ENCODE measurements around the gene NEU1. TPM values are rescaled to one million over a fixed set of nuclear protein-coding genes. Genes with fewer than 3 reads are reported as not detected.

NEU1 gene
- total RNA-seq, 1 experiment from 2014 or later, result 44.8 TPM

- Mint-ChIP-seq H3K4me3 (no peak overlapping the region), H3K27ac (no peak overlapping the region), H3K27me3 (ENCODE audit: low read depth) (no peaks in the 10 kb centered on the region), H3K36me3 (peaks cover 14% of the 10 kb centered on the region), H3K4me1 (peaks cover 6% of the 10 kb centered on the region), H3K9me3 (no peaks in the 10 kb centered on the region)
- DNase-seq (ENCODE audit: low spot score) (no peak), ATAC-seq (no peak)
- POLR2A ChIA-PET, result no interaction called here
- TF ChIP-seq ZNF121 (CRISPR knock-in tag; IDR thresholded peaks at IDR 0.05), result 0 out of 2 replicates have a peak, but pooled peaks have one; percentile 44
- no peak for TF ChIP-seq PREB (CRISPR knock-in tag; IDR thresholded peaks at IDR 0.05; ENCODE audit: borderline replicate concordance)
- CTCF ChIA-PET, result no interaction called here
Observed at GRCh38 chr6:31876357-31876756, 13.7 kb upstream of the NEU1 start.

- DNase-seq (ENCODE audit: low spot score) (no peak), ATAC-seq (no peak)
- H3K9me3 Mint-ChIP-seq, result no peaks in the 10 kb centered on the region
- peaks cover 11% of the 10 kb centered on the region for H3K4me1 Mint-ChIP-seq
- H3K27ac Mint-ChIP-seq, result peak overlapping the region; percentile 86; the same call in 1 of the 2 replicates
- peaks cover 9% of the 10 kb centered on the region for H3K36me3 Mint-ChIP-seq
- ChIA-PET POLR2A (no interaction called here), CTCF (no interaction called here)
- no peaks in the 10 kb centered on the region for H3K27me3 Mint-ChIP-seq (ENCODE audit: low read depth)
- no peak overlapping the region for H3K4me3 Mint-ChIP-seq
- TF ChIP-seq GABPB1 (CRISPR knock-in tag; IDR thresholded peaks at IDR 0.05) (no peak), USF1 (CRISPR knock-in tag; IDR thresholded peaks at IDR 0.05) (no peak), ZNF532 (CRISPR knock-in tag; IDR thresholded peaks at IDR 0.05; ENCODE audit: borderline replicate concordance) (no peak), GRHL2 (CRISPR knock-in tag; IDR thresholded peaks at IDR 0.05; ENCODE audit: insufficient replicate concordance, severe bottlenecking) (no peak), ZNF281 (CRISPR knock-in tag; IDR thresholded peaks at IDR 0.05) (no peak), ZMAT4 (CRISPR knock-in tag; IDR thresholded peaks at IDR 0.05) (no peak), AFF4 (CRISPR knock-in tag; IDR thresholded peaks at IDR 0.05; ENCODE audit: borderline replicate concordance) (no peak), ETV6 (CRISPR knock-in tag; IDR thresholded peaks at IDR 0.05) (no peak), MAX (CRISPR knock-in tag; IDR thresholded peaks at IDR 0.05) (no peak), NFE2L1 (CRISPR knock-in tag; IDR thresholded peaks at IDR 0.05) (no peak), NFYB (CRISPR knock-in tag; conservative IDR thresholded peaks at IDR 0.05; ENCODE audit: low read depth) (no peak), OVOL2 (CRISPR knock-in tag; IDR thresholded peaks at IDR 0.05; ENCODE audit: borderline replicate concordance) (no peak), FOXP1 (CRISPR knock-in tag; IDR thresholded peaks at IDR 0.05; ENCODE audit: borderline replicate concordance) (no peak), ERG (CRISPR knock-in tag; IDR thresholded peaks at IDR 0.05) (no peak), NFATC4 (CRISPR knock-in tag; IDR thresholded peaks at IDR 0.05) (no peak), ZNF512 (CRISPR knock-in tag; IDR thresholded peaks at IDR 0.05; ENCODE audit: borderline replicate concordance) (no peak)
Observed at GRCh38 chr6:31875877-31876276, 13.3 kb upstream of the NEU1 start.
